HepG2 (cell line): ENCODE results near the gene FAM219A. TPM values are rescaled to one million over a fixed set of nuclear protein-coding genes. Genes with fewer than 3 reads are reported as not detected.
A peak's percentile ranks its signal among the peaks of the same experiment; 100 is the strongest.

ENCODE experiments used
- MYNN ChIP-seq: sonication (generic); formaldehyde crosslinking; IDR thresholded peaks from 2 replicates; pipeline ENCODE4 v1.4.0; 2020; ENCODE audit warnings: mild to moderate bottlenecking, low read depth, missing genetic modification reagents
- ZNF136 ChIP-seq: sonication (generic); formaldehyde crosslinking; IDR thresholded peaks from 2 replicates; pipeline ENCODE4 v1.8.1; 2022; ENCODE audit warnings: low read depth, mild to moderate bottlenecking, moderate library complexity, missing genetic modification reagents
- ZNF530 ChIP-seq: sonication (generic); formaldehyde crosslinking; IDR thresholded peaks from 2 replicates; pipeline ENCODE4 v1.5.0; 2020; ENCODE audit warnings: low read depth, mild to moderate bottlenecking, missing genetic modification reagents
- ZNF552 ChIP-seq: sonication (generic); formaldehyde crosslinking; IDR thresholded peaks from 2 replicates; pipeline ENCODE4 v1.9.0; 2022; ENCODE audit warnings: missing genetic modification reagents, mild to moderate bottlenecking, borderline replicate concordance
- ZSCAN20 ChIP-seq: sonication (generic); formaldehyde crosslinking; IDR thresholded peaks from 2 replicates; pipeline ENCODE4 v1.4.0; 2020; ENCODE audit warnings: missing genetic modification reagents, mild to moderate bottlenecking, borderline replicate concordance
- polyA plus RNA-seq, 8 experiments: library from polyadenylated mRNA; depleted of rRNA in 3 of 8; stranded (reverse) in 7 of 8; unstranded in 1 of 8; fragments of >200 nt; fragmentation: Illumina TruSeq in 4 of 8; extraction: Trizol in 4 of 8; gene quantifications; 2 replicates each; pipeline versions ENCODE4 v1.2.1 to v1.2.3, GENCODE V29; 2011 to 2016; ENCODE audit warnings: low read depth in 4 of 8, missing spikeins in 1 of 8, mixed read lengths in 1 of 8; ENCODE audit not compliant: insufficient read depth in 1 of 8
- total RNA-seq, 5 experiments: library from RNA; depleted of rRNA; stranded (reverse); fragments of >200 nt; fragmentation: Illumina TruSeq; extraction: Trizol; gene quantifications; 2 replicates each; pipeline ENCODE4 v1.2.3, GENCODE V29; 2016; ENCODE audit warnings: low read depth in 1 of 5
- TF ChIP-seq, protein P1 (sequence below): sonication (generic); formaldehyde crosslinking; IDR thresholded peaks from 2 replicates; pipeline ENCODE4 v1.8.1; 2023; ENCODE audit warnings: mild to moderate bottlenecking, missing genetic modification reagents
- TF ChIP-seq, protein P2 (sequence below): sonication (generic); formaldehyde crosslinking; IDR thresholded peaks from 2 replicates; pipeline ENCODE4 v1.4.0; 2020; ENCODE audit warnings: missing genetic modification reagents
- TF ChIP-seq, protein P3 (sequence below): sonication (generic); formaldehyde crosslinking; IDR thresholded peaks from 2 replicates; pipeline ENCODE4 v1.5.0; 2020; ENCODE audit warnings: missing genetic modification reagents
- TF ChIP-seq, protein P4 (sequence below), 2 experiments: fragments of 450-650 bp in 1 of 2; sonication (generic) in 1 of 2; formaldehyde crosslinking in 1 of 2; IDR thresholded peaks; 2 replicates each; pipeline versions ENCODE4 v1.6.1 to v1.8.0; 2016 to 2022; ENCODE audit warnings: antibody characterized with exemption in 1 of 2, mild to moderate bottlenecking in 1 of 2, missing genetic modification reagents in 1 of 2
- TF ChIP-seq, protein P5 (sequence below): IDR thresholded peaks from 2 replicates; pipeline ENCODE4 v1.6.1; 2016; ENCODE audit warnings: low read depth

The FAM219A gene
- total and polyA plus RNA-seq, 2 of the 13 experiments (the other 11 are each of a cell fraction or from before 2014, with no cell fraction given): 3.9 to 6.4 TPM

DNA sequence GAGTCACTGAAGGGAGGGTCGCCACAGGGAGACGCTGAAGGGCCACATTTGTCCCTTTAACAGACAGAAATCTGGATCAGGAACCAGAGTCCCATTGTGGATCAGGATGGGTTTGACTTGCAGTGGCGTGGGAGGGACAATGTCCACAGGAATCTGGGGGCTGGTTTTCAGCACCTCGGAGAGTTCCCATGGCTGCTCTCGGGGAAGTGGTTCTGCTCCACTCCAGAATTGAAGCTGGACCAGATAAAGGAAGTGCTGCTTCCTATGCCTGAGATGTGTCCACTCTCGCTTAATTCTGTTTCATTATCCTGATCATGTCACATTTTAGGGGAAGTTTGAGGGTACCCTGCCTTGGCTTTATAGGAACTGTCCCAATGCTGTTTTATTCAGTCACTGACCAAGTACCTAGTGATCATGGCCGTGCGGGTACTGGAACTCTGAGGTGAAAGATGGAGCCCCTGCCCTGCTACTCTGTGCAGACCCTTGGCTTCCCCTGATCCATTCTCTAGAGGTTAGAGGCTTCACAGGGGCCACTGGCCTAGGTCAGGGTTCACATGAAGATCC, 35.7 kb upstream of the FAM219A start (continued):
- TF ChIP-seq, protein P1, sequence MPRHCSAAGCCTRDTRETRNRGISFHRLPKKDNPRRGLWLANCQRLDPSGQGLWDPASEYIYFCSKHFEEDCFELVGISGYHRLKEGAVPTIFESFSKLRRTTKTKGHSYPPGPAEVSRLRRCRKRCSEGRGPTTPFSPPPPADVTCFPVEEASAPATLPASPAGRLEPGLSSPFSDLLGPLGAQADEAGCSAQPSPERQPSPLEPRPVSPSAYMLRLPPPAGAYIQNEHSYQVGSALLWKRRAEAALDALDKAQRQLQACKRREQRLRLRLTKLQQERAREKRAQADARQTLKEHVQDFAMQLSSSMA (CRISPR knock-in tag): no peak
- TF ChIP-seq ZNF136 (CRISPR knock-in tag) (no peak), MYNN (CRISPR knock-in tag) (peak; percentile 70; the same call in 1 of the 2 replicates), ZNF552 (no peak), ZNF530 (CRISPR knock-in tag) (no peak), ZSCAN20 (CRISPR knock-in tag) (no peak)
- TF ChIP-seq, protein P2, sequence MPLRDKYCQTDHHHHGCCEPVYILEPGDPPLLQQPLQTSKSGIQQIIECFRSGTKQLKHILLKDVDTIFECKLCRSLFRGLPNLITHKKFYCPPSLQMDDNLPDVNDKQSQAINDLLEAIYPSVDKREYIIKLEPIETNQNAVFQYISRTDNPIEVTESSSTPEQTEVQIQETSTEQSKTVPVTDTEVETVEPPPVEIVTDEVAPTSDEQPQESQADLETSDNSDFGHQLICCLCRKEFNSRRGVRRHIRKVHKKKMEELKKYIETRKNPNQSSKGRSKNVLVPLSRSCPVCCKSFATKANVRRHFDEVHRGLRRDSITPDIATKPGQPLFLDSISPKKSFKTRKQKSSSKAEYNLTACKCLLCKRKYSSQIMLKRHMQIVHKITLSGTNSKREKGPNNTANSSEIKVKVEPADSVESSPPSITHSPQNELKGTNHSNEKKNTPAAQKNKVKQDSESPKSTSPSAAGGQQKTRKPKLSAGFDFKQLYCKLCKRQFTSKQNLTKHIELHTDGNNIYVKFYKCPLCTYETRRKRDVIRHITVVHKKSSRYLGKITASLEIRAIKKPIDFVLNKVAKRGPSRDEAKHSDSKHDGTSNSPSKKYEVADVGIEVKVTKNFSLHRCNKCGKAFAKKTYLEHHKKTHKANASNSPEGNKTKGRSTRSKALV (CRISPR knock-in tag): no peak
- TF ChIP-seq, protein P3, sequence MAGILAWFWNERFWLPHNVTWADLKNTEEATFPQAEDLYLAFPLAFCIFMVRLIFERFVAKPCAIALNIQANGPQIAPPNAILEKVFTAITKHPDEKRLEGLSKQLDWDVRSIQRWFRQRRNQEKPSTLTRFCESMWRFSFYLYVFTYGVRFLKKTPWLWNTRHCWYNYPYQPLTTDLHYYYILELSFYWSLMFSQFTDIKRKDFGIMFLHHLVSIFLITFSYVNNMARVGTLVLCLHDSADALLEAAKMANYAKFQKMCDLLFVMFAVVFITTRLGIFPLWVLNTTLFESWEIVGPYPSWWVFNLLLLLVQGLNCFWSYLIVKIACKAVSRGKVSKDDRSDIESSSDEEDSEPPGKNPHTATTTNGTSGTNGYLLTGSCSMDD (CRISPR knock-in tag): no peak
- TF ChIP-seq, protein P4, sequence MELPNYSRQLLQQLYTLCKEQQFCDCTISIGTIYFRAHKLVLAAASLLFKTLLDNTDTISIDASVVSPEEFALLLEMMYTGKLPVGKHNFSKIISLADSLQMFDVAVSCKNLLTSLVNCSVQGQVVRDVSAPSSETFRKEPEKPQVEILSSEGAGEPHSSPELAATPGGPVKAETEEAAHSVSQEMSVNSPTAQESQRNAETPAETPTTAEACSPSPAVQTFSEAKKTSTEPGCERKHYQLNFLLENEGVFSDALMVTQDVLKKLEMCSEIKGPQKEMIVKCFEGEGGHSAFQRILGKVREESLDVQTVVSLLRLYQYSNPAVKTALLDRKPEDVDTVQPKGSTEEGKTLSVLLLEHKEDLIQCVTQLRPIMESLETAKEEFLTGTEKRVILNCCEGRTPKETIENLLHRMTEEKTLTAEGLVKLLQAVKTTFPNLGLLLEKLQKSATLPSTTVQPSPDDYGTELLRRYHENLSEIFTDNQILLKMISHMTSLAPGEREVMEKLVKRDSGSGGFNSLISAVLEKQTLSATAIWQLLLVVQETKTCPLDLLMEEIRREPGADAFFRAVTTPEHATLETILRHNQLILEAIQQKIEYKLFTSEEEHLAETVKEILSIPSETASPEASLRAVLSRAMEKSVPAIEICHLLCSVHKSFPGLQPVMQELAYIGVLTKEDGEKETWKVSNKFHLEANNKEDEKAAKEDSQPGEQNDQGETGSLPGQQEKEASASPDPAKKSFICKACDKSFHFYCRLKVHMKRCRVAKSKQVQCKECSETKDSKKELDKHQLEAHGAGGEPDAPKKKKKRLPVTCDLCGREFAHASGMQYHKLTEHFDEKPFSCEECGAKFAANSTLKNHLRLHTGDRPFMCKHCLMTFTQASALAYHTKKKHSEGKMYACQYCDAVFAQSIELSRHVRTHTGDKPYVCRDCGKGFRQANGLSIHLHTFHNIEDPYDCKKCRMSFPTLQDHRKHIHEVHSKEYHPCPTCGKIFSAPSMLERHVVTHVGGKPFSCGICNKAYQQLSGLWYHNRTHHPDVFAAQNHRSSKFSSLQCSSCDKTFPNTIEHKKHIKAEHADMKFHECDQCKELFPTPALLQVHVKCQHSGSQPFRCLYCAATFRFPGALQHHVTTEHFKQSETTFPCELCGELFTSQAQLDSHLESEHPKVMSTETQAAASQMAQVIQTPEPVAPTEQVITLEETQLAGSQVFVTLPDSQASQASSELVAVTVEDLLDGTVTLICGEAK (IDR thresholded peaks at IDR 0.05): no peak
- TF ChIP-seq, protein P4 (CRISPR knock-in tag; IDR thresholded peaks at IDR 0.05): no peak
- TF ChIP-seq, protein P5, sequence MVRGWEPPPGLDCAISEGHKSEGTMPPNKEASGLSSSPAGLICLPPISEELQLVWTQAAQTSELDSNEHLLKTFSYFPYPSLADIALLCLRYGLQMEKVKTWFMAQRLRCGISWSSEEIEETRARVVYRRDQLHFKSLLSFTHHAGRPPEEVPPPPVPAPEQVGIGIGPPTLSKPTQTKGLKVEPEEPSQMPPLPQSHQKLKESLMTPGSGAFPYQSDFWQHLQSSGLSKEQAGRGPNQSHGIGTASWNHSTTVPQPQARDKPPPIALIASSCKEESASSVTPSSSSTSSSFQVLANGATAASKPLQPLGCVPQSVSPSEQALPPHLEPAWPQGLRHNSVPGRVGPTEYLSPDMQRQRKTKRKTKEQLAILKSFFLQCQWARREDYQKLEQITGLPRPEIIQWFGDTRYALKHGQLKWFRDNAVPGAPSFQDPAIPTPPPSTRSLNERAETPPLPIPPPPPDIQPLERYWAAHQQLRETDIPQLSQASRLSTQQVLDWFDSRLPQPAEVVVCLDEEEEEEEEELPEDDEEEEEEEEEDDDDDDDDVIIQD: no peak
